Immature natural killer cell (primary cell): Measurements from ENCODE around the gene PRRC2B. TPM values are rescaled to one million over a fixed set of nuclear protein-coding genes. Genes with fewer than 3 reads are reported as not detected.
A peak's percentile ranks its signal among the peaks of the same experiment; 100 is the strongest.

Experiments used
- DNase-seq, 3 donors: peaks; one replicate each; pipeline ENCODE4 v3.0.0; 2022; ENCODE audit warnings: mixed read lengths in 1 of 3
- H3K27ac Mint-ChIP-seq, 6 donors: one replicate each; pipeline ENCODE4 v1.8.0; 2020; ENCODE audit warnings: mixed read lengths in 6 of 6, mild to moderate bottlenecking in 5 of 6, inconsistent platforms in 4 of 6, moderate library complexity in 3 of 6
- H3K27me3 Mint-ChIP-seq, 3 donors: one replicate each; pipeline ENCODE4 v1.8.0; 2020 to 2021; ENCODE audit warnings: low read depth in 3 of 3, mild to moderate bottlenecking in 3 of 3, mixed read lengths in 3 of 3, moderate library complexity in 3 of 3, inconsistent platforms in 1 of 3
- H3K36me3 Mint-ChIP-seq, 3 donors: one replicate each; pipeline ENCODE4 v1.8.0; 2020; ENCODE audit warnings: mixed read lengths in 3 of 3, inconsistent platforms in 2 of 3, mild to moderate bottlenecking in 2 of 3
- H3K4me1 Mint-ChIP-seq, 2 donors: one replicate each; pipeline ENCODE4 v1.8.0; 2020; ENCODE audit warnings: inconsistent platforms in 2 of 2, mild to moderate bottlenecking in 2 of 2, mixed read lengths in 2 of 2, moderate library complexity in 1 of 2
- H3K4me3 Mint-ChIP-seq, 5 donors: one replicate each; pipeline ENCODE4 v1.8.0; 2020; ENCODE audit warnings: mild to moderate bottlenecking in 5 of 5, mixed read lengths in 5 of 5, inconsistent platforms in 3 of 5, moderate library complexity in 3 of 5
- H3K9me3 Mint-ChIP-seq, 6 donors: one replicate each; pipeline ENCODE4 v1.8.0; 2020; ENCODE audit warnings: mild to moderate bottlenecking in 6 of 6, mixed read lengths in 6 of 6, inconsistent platforms in 4 of 6, moderate library complexity in 3 of 6
- polyA plus RNA-seq, 3 donors: library from polyadenylated mRNA; unstranded; fragments of 300-500 nt; fragmentation: Illumina TruSeq; gene quantifications; one replicate each; pipeline ENCODE4 v1.2.3, GENCODE V29; 2021

Gene PRRC2B
- polyA plus RNA-seq, 3 donors from 2014 or later, result 2.0 to 48.1 (median 9.6) TPM

DNA sequence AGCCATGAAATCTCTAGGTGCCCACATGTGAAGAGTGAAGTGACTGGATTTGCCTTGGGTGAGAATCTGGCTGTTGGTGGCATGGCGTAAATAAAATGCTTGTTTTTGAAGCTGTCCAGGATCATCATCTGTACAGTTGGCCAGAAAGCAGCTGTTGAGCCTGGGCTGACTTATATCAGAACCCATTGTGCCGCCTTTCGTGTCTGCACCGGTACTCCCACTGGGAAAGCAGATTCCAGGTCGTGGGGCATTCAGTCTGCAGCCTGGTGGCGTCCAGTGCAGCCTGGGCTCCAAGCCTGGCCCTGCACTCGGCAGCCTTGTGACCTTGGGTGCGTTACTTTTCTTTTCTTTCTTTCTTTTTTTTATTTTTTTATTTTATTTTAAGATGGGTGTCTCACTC is 27.8 kb downstream of the PRRC2B start:
- Mint-ChIP-seq H3K4me3 (peak overlapping the region in 1 of 5 donors; percentile 28), H3K4me1 (peaks cover 87 to 89% of the 10 kb centered on the region in 2 donors), H3K27me3 (peaks cover 2 to 4% (median 2%) of the 10 kb centered on the region in 3 donors), H3K27ac (peak overlapping the region; percentile 1 to 82 (median 45)), H3K9me3 (no peaks in the 10 kb centered on the region), H3K36me3 (no peaks in the 10 kb centered on the region)
- DNase-seq, result no peak

DNA sequence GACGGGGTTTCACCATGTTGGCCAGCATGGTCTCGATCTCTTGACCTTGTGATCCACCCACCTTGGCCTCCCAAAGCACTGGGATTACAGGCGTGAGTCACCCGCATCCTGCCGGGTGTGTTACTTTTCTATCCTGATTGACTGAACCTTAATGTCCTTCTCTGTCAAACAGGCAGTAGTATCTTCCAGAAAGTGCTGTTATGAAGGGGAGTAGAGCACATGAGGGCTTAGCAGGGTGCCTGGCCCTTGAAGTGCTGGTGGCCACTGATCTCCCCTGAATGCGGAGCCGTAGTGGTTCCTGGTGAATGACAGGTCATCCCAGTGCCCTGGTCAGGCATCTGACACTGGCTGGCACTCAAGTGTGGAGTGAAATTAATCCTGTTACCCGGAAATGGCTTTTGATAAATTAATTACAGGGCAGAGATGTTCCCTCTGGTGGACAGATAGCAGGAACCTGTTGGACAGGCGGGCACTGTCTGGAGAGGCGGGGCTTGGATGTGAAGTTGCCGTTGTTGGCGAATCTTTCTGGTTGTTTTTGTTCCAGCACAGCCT is 28.4 kb downstream of the PRRC2B start:
- Mint-ChIP-seq H3K4me3 (no peak overlapping the region), H3K27me3 (peaks cover 2 to 4% (median 2%) of the 10 kb centered on the region in 3 donors)

DNA sequence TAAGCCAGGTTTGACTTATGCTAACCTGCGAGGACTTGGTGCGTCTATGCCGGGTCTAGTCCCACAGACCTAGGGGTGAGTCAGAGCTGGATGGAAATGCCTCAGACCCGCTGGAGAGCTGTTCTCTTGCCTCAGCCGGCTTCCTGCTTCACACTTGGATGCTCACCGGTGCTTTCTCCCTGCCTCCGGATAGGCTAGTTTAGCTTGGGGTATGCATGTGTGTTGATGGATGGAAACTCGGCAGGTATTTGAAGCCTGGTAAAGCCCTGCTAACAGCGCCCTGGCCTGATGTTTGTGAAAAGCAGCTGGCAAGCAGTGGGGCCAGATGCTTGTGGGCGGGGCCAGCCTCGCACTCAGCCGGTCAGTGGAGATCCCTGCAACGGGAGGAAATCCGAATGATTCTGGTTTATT is 29.3 kb downstream of the PRRC2B start:
- Mint-ChIP-seq H3K27me3 (peaks cover 2 to 4% (median 2%) of the 10 kb centered on the region in 3 donors), H3K4me1 (peaks cover 83 to 85% of the 10 kb centered on the region in 2 donors), H3K9me3 (no peaks in the 10 kb centered on the region), H3K36me3 (peaks cover 0 to 4% (median 0%) of the 10 kb centered on the region in 3 donors), H3K27ac (peak overlapping the region; percentile 34 to 84 (median 64)), H3K4me3 (no peak overlapping the region)
- DNase-seq, result no peak

More for the DNA sequence above, 28.4 kb downstream of the PRRC2B start:
- Mint-ChIP-seq H3K4me1 (peaks cover 87 to 89% of the 10 kb centered on the region in 2 donors), H3K36me3 (peaks cover 0 to 4% (median 0%) of the 10 kb centered on the region in 3 donors), H3K9me3 (no peaks in the 10 kb centered on the region), H3K27ac (peak overlapping the region; percentile 5 to 84 (median 72))
- peak in 2 of 3 donors; percentile 19 to 29 for DNase-seq

DNA sequence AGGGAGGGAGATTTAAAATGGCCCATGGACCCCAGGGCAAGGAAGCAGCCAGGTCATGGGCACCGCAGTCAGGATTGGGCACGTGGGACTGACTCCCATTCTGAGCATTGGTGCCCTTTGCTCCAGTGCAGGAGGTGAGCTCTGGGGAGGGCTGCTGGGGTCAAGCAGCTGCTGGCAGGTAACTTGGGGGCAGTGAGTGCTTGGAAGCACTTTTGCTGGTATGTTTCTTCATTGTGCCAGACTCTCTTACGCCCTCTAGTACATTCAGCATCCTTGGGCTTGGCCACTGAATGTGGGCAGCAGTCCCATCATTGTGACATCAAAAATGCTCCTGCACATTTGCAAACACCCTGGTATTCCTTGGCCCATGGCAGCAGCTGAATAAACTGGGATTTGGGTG is 32.7 kb downstream of the PRRC2B start:
- no peak for DNase-seq
- Mint-ChIP-seq H3K9me3 (no peaks in the 10 kb centered on the region), H3K4me3 (no peak overlapping the region), H3K27me3 (peaks cover 0 to 5% (median 4%) of the 10 kb centered on the region in 3 donors), H3K4me1 (peaks cover 73 to 75% of the 10 kb centered on the region in 2 donors), H3K36me3 (peaks cover 4 to 6% (median 5%) of the 10 kb centered on the region in 3 donors), H3K27ac (peak overlapping the region in 4 of 6 donors; percentile 16 to 64 (median 48))

DNA sequence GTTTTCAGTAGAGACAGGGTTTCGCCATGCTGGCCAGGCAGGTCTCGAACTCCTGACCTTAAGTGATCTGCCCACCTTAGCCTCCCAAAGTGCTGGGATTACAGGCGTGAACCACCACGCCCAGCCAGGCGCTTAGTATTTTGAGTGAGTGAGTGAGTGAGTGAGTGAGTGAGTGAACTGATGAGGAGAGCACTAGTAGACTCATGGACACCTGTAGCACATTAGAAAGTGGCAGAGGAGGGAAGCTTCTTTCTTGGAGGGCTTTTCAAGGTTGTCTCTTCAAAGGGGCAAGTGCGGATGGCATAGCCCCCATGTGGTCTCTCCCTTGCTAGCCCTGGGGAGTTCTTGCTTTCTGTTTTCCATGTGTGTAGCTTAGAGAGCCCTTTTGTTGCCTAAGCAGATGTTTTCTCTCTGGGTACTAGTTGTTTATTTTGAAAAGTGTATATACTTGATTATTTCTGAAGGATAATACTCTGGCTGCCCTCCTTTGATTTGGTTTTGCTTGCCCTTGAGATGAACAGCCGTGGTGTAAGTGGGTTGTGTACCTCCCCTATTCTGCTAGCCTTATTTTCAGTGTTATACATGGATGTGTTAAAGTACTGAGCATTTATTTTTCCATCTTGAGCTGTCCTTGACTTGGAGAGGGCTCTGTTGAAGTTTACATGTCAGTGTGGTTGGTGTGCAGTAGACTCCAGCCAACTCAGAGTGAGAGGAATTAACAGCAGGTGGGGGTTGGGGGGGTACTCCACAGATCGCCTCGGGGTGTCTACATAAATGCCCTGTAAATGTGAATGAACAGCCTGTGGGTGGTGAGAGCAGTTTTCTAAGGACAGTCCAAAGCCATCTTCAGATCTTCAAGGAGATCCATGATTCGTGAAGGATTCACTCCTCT is 35.5 kb downstream of the PRRC2B start:
- DNase-seq, result no peak
- Mint-ChIP-seq H3K9me3 (no peaks in the 10 kb centered on the region), H3K36me3 (peaks cover 4 to 16% (median 9%) of the 10 kb centered on the region in 3 donors), H3K27ac (peak overlapping the region; percentile 36 to 80 (median 76)), H3K27me3 (peaks cover 0 to 8% (median 0%) of the 10 kb centered on the region in 3 donors), H3K4me1 (peaks cover 55 to 57% of the 10 kb centered on the region in 2 donors), H3K4me3 (peak overlapping the region; percentile 12 to 63 (median 22))

DNA sequence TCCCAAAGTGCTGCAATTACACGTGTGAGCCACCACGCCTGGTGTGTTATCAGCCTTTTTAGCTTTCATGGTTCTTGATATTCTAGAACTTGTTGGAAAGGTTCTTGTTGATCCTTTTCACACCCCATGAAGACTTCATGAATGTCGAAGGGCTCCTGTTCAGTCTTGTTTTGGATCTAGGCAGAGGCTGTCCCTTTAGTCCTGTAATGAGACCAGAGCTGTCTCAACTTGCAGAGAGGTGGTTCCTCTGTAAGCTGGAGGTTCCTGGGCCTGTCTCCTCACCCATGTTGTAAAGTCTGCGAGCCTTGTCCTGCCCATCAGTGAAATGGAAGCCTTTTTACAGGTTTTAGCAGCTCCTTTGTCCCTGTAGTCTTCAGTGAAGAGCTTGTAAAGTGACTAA is 38.2 kb downstream of the PRRC2B start:
- Mint-ChIP-seq H3K4me3 (no peak overlapping the region), H3K4me1 (peaks cover 42 to 45% of the 10 kb centered on the region in 2 donors), H3K27me3 (peaks cover 0 to 6% (median 0%) of the 10 kb centered on the region in 3 donors), H3K27ac (peak overlapping the region in 2 of 6 donors; percentile 9 to 26), H3K9me3 (no peaks in the 10 kb centered on the region), H3K36me3 (peaks cover 9 to 35% (median 10%) of the 10 kb centered on the region in 3 donors)
- no peak for DNase-seq

DNA sequence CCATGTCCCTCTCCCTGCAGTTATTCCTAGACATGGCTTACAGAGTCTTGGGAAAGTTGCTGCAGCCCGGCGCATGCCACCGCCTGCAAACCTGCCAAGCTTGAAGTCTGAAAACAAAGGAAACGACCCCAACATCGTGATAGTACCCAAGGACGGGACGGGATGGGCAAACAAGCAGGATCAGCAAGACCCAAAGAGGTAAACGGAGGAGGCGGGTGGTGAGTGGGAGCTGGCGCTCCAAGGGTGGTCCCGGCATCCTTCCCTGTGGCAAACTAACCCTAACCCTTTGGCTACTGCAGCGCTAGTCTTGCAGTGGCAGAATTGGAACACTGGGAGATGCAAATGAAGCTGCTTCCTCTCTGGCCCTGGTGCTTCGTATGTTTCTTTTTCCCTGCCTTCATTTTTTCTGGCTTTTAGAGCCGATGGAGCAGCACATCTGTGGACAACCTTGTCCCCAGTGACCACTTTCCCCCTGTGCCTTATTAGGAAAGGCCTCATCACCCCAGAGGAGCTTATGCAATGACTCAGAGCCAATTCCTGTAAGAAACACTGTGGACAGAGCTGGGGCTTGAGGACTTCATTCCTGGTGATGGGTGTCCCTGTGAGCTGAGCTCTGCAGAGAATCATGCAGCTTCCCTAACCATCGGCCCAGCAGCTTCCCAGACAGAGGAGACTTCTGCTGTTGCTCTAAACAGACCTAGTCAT is 38.9 kb downstream of the PRRC2B start:
- Mint-ChIP-seq H3K9me3 (no peaks in the 10 kb centered on the region), H3K4me3 (peak overlapping the region in 1 of 5 donors; percentile 13), H3K4me1 (peaks cover 36 to 41% of the 10 kb centered on the region in 2 donors), H3K27ac (peak overlapping the region in 2 of 6 donors; percentile 9 to 26), H3K36me3 (peaks cover 9 to 36% (median 9%) of the 10 kb centered on the region in 3 donors), H3K27me3 (peaks cover 0 to 8% (median 0%) of the 10 kb centered on the region in 3 donors)
- no peak for DNase-seq

DNA sequence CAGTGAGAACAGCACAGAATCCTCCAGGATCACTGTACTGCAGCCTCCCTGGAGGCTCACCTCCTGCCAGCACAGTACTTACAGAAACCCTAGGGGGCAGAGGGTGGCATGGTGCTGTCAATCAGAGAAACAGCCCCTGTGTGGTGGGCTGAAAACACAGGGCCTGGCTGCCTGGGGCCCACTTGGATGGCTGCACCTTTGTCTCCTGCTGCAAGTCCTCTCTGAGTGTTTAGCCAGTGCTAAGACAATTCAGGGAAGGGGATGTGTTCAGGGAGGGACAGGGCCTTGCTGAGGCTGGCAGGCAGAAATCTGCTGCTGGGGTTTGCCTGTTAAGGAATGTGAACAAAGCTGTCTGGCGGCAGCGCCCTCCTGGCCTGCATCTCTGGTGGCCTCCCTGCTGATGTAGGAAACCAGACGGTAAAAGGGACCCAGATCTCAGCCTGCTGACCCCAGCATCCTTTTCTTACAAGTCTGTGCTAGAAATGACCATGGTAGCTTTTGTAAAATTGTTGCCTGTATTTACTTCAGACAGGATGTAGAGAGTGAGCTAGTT is 39.5 kb downstream of the PRRC2B start:
- peaks cover 0 to 8% (median 0%) of the 10 kb centered on the region in 3 donors for H3K27me3 Mint-ChIP-seq
- H3K36me3 Mint-ChIP-seq, result peaks cover 9 to 39% (median 13%) of the 10 kb centered on the region in 3 donors
- no peaks in the 10 kb centered on the region for H3K9me3 Mint-ChIP-seq
- no peak for DNase-seq
- no peak overlapping the region for H3K4me3 Mint-ChIP-seq
- peak overlapping the region in 1 of 6 donors; percentile 44 for H3K27ac Mint-ChIP-seq
- H3K4me1 Mint-ChIP-seq, result peaks cover 37 to 41% of the 10 kb centered on the region in 2 donors

DNA sequence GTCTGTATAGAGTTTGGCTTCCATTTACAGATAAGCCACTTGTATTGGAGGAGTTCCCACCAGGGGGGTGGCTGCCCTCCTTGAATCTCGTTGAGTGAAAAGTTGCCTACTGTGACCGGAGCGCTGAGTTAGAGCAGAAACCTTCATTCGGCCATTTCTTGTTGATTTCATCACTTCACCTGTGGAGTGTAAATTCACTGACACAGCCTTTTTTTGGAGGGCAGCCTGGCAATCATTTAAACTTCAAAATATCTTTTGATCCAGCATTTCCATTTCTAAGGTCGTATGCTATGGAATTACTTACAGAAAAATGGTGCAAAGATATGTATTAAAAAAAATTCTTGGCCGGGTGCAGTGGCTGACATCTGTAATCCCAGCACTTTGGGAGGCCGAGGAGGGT is 40.8 kb downstream of the PRRC2B start:
- Mint-ChIP-seq H3K4me3 (no peak overlapping the region), H3K4me1 (peaks cover 24 to 39% of the 10 kb centered on the region in 2 donors), H3K36me3 (peaks cover 9 to 51% (median 19%) of the 10 kb centered on the region in 3 donors), H3K27ac (peak overlapping the region in 1 of 6 donors; percentile 48), H3K27me3 (peaks cover 0 to 8% (median under 1%) of the 10 kb centered on the region in 3 donors), H3K9me3 (no peaks in the 10 kb centered on the region)
- DNase-seq, result no peak

DNA sequence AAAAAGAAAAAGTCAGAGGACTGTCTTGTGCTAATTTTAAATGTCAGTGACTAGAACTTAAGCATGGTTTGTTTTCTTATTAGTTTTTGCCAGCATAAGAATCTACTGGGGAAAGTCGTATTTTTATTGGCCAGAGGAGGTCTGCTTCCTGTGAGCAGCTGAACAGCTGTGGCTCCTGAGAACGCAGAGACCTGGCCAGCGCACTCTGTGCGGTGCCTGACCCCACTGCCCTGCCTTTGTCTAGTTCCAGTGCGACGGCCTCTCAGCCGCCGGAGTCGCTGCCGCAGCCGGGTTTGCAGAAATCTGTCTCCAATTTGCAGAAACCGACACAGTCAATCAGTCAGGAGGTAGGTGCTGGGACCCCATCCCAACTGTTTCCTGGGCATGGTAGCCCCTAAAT is 42.5 kb downstream of the PRRC2B start:
- Mint-ChIP-seq H3K4me1 (peaks cover 24 to 46% of the 10 kb centered on the region in 2 donors), H3K27me3 (peaks cover 0 to 5% (median 1%) of the 10 kb centered on the region in 3 donors), H3K9me3 (no peaks in the 10 kb centered on the region), H3K4me3 (no peak overlapping the region), H3K36me3 (peaks cover 3 to 63% (median 19%) of the 10 kb centered on the region in 3 donors), H3K27ac (peak overlapping the region in 1 of 6 donors; percentile 48)
- no peak for DNase-seq

DNA sequence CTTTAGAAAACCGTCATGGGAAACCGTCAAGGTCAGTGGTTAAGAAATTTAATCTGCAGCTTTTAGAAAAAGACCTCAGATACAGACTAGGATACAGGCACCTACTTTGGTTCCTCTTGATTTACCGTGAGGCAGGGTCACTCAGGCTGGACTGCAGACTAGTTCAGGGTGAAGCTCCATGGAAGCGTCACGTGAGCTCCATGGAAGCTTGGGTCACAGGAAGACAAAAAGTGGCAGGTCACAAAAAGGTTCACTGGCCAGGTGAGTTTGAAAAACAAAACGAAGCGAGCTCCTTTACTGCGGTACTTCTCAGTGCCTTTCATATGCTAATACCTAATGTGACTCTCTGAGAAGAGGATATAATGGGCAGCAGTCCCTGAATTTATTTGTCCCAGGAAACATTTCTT is 43.0 kb downstream of the PRRC2B start:
- Mint-ChIP-seq H3K27ac (no peak overlapping the region), H3K4me3 (no peak overlapping the region), H3K36me3 (peaks cover 3 to 68% (median 19%) of the 10 kb centered on the region in 3 donors), H3K27me3 (peaks cover 0 to 5% (median 1%) of the 10 kb centered on the region in 3 donors), H3K9me3 (no peaks in the 10 kb centered on the region), H3K4me1 (peaks cover 29 to 51% of the 10 kb centered on the region in 2 donors)
- DNase-seq, result no peak

DNA sequence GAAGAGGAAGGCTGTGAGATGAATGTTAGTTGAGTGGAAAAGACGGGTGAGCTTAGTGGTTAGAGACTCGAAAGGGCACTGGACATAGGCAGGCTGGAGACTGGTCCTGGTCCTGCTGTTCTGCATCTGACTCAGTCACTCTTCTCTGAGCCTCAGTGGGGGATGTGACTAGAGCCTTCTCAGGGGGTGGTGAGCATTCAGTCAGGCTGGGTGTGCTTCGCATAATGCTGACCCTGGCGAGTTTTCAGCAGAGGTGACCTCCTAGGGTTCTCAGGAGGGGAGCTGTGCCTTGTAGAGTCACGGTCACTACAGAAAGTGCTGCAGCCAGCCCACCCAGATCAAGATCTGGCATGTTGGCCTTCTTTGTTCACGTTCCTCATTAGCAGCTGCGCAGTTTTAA is 44.3 kb downstream of the PRRC2B start:
- DNase-seq, result no peak
- Mint-ChIP-seq H3K4me3 (no peak overlapping the region), H3K9me3 (no peaks in the 10 kb centered on the region), H3K27ac (peak overlapping the region in 4 of 6 donors; percentile 1 to 84 (median 72)), H3K27me3 (peaks cover 0 to 6% (median 1%) of the 10 kb centered on the region in 3 donors), H3K4me1 (peaks cover 32 to 50% of the 10 kb centered on the region in 2 donors), H3K36me3 (peaks cover 0 to 61% (median 23%) of the 10 kb centered on the region in 3 donors)

DNA sequence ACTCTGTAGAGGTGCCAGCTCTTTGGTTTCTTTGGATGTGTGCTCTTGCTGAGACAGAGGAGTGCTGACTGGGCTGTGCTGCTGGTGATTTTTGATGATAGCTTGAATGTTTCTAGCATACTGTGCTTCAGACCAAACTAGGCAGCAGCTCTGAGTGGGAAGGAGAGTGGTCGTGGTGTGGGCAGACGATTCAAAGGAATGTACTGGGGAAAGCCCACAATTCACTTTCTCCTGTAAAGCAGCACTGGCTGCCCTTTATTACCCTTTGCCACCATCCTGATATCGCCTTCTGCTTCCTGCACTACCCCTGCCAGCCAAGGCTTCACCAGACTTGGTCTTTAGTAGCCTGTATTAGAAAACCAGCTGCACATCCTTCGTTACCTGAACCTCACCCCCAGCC is 45.3 kb downstream of the PRRC2B start:
- peaks cover 32 to 50% of the 10 kb centered on the region in 2 donors for H3K4me1 Mint-ChIP-seq
- H3K9me3 Mint-ChIP-seq, result no peaks in the 10 kb centered on the region
- no peak for DNase-seq
- H3K27ac Mint-ChIP-seq, result peak overlapping the region; percentile 35 to 85 (median 75)
- peaks cover 0 to 6% (median 1%) of the 10 kb centered on the region in 3 donors for H3K27me3 Mint-ChIP-seq
- peak overlapping the region in 1 of 5 donors; percentile 19 for H3K4me3 Mint-ChIP-seq
- H3K36me3 Mint-ChIP-seq, result peaks cover 0 to 56% (median 25%) of the 10 kb centered on the region in 3 donors
